CD4-positive, alpha-beta T cell treated with Interleukin-15 for 4 hours (primary cell): Measurements from ENCODE around the gene GHRL.
A peak's percentile ranks its signal among the peaks of the same experiment; 100 is the strongest.
"Not testable (repeated sequence)": the region's sequence is repeated elsewhere in the genome, so short reads cannot be mapped to it uniquely, and the experiment has no call there.

ENCODE experiments used
- DNase-seq: peaks from one replicate; pipeline ENCODE4 v3.0.0-alpha.2; 2020; ENCODE audit warnings: low spot score

Gene GHRL

GRCh38 chr3:10299175-10299574 lies 6.4 kb upstream of the GHRL start:
- no peak for DNase-seq

DNA sequence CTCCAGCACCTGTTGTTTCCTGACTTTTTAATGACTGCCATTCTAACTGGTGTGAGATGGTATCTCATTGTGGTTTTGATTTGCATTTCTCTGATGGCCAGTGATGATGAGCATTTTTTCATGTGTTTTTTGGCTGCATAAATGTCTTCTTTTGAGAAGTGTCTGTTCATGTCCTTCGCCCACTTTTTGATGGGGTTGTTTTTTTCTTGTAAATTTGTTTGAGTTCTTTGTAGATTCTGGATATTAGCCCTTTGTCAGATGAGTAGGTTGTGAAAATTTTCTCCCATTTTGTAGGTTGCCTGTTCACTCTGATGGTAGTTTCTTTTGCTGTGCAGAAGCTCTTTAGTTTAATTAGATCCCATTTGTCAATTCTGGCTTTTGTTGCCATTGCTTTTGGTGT lies 5.3 kb upstream of the GHRL start:
- not testable (repeated sequence) for DNase-seq

DNA sequence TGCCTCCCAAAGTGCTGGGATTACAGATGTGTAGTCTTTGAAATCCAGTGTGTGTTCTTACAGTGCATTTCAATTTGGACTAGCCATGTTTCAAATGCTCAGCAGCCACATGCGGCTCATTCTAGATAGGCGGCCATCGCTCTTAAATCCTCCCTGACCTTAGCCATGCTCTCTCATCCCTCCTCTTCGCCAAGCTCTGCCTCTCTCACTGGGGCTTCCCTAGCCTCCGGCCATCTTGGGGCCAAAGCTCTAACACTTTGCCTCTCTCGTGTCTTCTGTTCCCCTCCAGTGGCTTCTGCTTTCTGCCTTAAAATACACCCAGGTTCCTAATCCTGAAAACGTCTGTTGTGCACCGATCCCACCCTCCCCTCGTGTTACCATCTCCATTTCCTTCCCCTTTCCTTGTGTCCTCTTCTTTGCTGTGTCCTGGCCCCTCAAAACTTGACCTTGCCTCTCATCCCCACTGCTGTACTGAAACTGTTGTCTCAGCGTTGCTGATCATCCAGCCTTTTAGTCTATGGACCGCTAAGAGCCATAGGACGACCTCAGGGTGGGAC lies 1.4 kb upstream of the GHRL start:
- no peak for DNase-seq

DNA sequence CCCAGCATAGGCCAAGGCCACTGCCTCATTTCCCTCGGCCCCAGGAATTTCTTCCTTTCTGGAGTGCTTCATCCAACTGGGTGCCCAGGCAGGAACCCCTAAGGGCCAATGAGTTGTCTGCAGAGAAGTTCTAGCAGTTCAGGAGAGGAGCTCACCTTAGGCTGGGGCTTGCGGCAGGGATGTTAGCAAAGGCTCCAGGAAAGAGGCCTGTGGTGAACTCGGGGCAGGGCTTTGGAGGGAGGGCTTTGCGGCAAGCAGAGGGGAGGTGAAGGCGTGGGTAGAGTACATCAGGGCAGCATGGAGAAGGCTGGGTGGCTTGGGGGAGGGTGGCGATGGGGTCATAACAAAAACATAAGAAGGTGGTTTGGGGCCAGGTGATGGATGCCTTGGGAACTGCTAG lies 1.1 kb downstream of the GHRL start:
- no peak for DNase-seq

DNA sequence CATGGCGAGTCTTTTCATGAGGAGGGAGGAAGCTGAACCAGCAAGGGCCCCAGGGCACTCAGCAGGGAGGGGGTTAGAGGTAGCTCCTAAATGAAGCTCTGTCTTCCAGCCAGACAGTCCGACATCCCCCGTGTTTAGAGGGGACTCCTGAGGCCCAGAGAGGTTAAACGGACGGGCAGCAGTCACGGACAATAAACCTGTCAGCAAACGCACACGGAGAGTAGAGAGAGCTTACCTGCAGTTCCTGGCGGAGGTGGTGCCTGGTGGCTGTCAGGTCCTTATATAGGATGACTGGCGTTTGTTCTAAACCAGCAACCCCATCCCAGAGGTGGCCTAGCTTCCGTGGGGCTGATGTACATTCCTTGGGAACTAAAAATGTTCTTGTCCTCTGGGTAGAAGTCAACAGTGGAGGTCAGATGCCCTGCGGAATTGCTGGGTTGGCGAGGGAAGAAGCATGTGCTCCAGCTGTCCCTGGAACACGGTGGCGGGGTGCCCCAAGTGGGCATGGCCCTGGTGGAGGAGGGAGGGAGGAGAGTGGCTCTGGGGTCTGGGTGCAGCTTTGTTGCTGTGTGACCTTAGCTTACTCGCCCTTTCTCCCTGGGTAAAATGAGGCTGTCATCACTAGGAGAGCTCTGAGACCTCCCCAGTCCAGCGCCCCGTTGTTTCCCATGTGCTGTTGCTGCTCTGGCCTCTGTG lies 2.1 kb downstream of the GHRL start:
- DNase-seq: no peak

DNA sequence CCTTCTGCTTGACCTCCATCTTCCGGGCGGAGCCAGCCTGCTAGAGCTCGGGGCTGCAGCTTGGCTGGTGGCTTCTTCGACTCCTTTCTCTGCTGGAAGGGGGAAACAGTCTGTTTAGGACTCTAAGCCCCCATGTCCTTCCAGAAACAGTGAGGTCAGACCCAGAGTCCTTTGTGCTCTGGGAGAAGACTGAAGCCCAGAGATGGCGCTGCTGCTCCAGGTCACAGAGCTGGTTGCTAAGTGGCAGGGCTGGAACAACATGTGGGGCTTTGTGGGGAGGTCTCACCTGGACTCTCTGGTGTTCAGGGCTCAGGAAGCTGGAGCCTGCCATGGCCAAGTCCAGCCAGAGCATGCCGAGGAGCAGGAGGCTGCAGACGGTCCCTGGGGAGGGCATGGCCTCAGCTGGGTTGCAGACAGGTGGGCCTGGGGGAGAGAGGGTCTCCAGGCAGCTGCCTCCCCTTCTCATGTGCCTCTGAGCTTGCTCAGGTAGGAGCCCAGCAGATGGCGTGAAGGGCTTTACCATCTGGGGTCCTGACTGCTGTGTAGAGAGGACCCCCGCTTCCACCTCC lies 2.9 kb downstream of the GHRL start:
- DNase-seq: no peak

- no peak for DNase-seq
Measured at GRCh38 chr3:10289077-10289476, 3.7 kb downstream of the GHRL start.

GRCh38 chr3:10288575-10288960 lies 4.2 kb downstream of the GHRL start:
- DNase-seq: no peak

DNA sequence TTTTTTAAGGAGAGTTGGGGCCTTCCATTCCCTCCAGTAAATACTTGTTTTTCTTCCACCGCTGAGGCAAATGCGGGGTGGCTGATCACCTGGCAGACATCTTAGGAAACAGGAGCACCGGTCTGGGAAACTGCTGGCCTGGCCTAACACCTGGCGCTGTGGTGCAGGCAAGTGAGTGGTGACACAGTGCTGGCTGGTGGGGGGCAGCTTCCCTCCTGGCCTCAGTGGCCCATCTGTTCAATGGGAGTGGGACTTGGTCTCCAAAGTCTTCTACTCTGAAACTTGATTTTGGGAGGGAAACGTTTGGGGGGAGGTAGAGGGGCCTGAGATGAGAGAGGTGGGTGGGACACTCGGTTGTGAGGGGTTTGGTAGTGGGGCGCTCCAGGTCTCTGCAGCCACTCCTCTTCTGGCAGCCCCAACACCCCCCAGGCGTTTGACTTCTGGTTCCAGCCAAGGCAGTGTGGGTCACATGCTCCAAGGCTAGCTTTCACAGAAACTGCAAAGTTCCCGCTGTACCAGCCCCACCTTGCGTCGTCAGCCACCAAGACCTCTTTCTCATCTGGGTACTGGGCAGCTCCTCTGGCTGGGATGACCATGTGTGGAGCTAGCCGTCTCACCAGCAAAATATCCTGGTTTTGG lies 4.7 kb downstream of the GHRL start:
- no peak for DNase-seq

DNA sequence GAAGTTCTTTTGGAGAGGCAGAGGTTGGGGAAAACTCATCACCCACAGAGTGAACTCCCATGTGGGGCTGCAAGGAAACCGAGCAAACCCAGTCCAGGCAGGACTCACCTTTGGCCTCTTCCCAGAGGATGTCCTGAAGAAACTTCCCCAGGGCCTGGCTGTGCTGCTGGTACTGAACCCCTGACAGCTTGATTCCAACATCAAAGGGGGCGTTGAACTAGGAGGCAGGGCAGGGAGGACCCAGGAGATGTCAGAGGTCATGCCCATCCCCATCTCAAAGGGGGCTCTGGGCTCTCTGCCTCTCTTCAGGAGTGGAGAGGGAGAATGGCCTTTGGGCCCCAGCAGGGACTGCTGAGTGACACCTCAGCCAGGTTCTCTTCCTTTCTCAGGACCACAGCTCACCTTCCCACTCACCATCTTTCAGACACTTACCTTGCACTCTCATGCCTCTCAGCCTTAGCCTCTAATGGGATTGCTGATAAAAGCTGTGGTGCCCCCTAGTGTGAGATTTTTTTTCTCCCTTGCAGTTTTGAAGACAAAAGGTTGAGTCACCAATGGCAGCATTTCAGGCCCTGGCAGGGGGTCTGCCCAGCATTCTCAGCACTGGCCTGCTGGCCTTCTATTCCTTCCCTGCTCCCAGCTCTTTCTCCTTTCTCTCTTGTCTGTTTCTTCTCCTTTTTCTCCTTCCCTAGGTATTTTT lies 6.0 kb downstream of the GHRL start:
- peak; percentile 66 for DNase-seq

DNA sequence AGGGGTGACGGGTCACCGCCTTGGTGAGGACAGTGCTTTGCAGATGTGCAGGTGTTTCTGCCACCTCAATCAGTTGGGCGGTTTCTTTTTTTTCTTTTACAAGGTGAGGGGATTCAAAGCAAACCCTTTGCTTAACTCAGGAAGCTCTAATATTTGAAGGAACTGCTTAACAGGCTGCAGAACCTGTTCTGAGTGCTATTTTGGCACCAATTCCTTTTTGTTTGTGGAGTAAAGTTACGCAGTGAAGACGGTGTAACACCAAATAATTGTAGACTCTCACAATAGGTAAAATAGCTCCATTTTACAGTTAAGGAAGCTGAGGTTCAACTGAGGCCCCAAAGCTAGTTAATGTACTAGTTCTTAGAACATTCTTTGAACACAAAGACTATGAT lies 6.6 kb downstream of the GHRL start:
- DNase-seq: no peak

GRCh38 chr3:10285272-10286132 lies 7.2 kb downstream of the GHRL start:
- no peak for DNase-seq

DNA sequence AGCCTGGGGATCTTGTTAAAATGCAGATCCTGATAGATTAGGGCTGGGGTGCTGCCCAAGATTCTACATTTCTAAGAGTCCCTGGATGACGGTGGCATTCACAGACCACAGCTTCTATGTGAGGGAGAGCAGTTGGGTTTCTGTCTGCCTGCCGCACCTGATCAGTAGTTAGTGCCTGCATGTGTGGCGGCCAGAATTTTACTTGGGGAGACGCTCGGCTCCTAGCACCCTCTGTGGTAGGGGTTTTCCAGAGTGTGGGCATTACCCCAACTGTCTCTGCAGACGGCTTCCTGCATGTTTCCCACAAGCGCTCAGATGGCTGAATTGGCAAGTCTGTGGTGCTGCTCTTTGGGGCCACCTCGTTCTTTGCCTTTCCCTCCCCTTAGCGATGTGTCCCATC lies 8.3 kb downstream of the GHRL start:
- DNase-seq: peak; percentile 67

DNA sequence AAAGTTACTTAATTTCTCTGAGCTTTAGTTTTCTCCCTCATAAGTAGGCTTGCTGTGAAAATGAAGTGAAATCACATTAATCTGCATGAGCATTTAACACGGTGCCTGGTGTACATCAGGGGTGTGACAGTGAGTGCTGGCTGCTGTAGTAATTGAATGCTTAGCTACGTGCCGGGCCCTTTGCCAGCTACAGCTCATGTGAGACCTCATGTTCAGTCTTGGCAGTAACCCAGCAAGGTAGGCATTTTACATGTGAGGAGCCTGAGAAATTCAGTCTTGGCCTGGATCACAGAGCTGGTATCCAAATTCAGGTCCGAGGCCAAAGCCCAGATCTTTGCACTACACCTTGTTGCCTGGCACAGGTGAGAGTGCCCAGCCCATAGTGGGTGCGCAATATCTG lies 9.1 kb downstream of the GHRL start:
- no peak for DNase-seq

DNA sequence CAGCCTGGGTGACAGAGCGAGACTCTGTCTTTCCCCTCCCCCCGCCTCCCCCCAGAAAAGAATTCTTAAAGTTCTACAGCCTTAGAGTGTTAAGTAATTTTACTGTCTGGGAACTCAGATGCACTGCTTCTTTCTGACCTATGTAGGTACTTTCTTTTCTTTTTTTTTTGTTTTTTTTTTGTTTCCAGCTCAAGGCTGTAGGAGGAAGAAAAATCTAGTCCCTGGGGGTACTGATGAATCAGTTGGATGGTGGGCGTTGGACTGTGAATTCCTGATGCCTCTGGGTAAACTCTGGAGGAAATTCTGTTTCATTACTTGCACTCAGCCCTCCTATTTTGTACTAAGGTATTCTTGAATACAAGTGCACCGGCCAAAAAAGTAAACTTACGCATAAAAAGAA lies 10.8 kb downstream of the GHRL start:
- DNase-seq: no peak

GRCh38 chr3:10280571-10280970 lies 12.2 kb downstream of the GHRL start:
- DNase-seq: no peak

- no peak for DNase-seq
Measured at GRCh38 chr3:10280177-10280529, 12.6 kb downstream of the GHRL start.

- no peak for DNase-seq
Measured at GRCh38 chr3:10279384-10280176, 13.2 kb downstream of the GHRL start.

DNA sequence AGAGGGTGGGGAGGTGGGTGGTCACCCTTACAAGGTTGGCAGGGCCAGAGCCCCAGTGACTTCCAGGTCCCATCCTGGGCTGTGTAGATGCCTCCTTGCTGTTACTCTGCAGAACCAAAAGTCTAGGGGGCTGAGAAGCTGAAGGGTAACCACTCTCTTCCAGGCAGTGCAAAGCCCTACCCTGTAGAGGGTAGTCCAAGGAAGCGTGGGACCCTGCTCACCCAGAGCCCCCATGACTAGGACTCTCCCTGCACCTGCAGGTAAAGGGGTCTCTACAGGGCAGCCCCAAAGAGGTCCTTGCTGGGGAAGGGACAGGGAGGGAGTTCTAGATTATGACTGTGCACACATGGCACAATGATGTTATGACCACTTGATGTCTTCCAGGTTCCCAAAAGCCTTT lies 14.2 kb downstream of the GHRL start:
- no peak for DNase-seq

- no peak for DNase-seq
Measured at GRCh38 chr3:10277115-10277625, 15.6 kb downstream of the GHRL start.

GRCh38 chr3:10274601-10275000 lies 18.1 kb downstream of the GHRL start:
- DNase-seq: no peak
